AG09309 (cell line): Measurements from ENCODE around the gene ROBO3.
A peak's percentile ranks its signal among the peaks of the same experiment; 100 is the strongest.

Experiments
- DNase-seq: peaks from one replicate; pipeline ENCODE4 v3.0.0-alpha.2; 2010; ENCODE audit warnings: low read depth
- H3K4me3 ChIP-seq: 2 replicates; pipeline ENCODE4 v1.5.1; 2011; ENCODE audit warnings: mild to moderate bottlenecking, low read depth, low read length, moderate library complexity; ENCODE audit not compliant: control insufficient read depth
- CTCF ChIP-seq: IDR thresholded peaks from 2 replicates; pipeline ENCODE4 v1.5.1; 2011; ENCODE audit warnings: mild to moderate bottlenecking, low read depth, low read length, inconsistent platforms; ENCODE audit not compliant: insufficient read depth, control insufficient read depth; ENCODE audit errors: missing control alignments

ROBO3 gene

DNA sequence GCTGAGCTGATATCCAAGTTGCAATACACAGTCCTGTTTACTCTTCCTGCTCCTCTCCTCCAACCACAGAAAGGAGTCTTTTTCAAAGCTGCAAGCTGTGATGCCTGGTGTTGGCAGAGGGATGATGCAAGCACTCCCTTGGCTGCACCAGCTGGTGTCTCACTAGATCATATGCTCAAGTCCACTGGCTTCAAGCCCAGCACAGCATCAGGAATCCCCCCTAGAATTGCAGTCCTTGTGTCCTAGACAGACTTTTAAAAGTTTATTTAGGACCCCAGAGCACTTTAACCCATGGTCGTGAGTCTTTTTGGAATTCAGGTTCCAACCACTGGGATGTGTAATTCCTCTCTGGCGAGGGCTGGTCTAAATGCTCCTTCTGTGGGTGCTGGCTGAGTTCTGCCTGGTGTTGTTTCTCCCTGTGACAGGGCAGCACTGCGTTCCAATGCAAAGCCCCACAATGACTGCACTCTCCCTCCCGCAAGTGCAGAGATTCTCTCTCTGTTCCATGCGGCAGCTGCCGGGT lies 51.9 kb downstream of the ROBO3 start:
- no peak for TF ChIP-seq CTCF
- no peak overlapping the region for H3K4me3 ChIP-seq
- DNase-seq: no peak

DNA sequence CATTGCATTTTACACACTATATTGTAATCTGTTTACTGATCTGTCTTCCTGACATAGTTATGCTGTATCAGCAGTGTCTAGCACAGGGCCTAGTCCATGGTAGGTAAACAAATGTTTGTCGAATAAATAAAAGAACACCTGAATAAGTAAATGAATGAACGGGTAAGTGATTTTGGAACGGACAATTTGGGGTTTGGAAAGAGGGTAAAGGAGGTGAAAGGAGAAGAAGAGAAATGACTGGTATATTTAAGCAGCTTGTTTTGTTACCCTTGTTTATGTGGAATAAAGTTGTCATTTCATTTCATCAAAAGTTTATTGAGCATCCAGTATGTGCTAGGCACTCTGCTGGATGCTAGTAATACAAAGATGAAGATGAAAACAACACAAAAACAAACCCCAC lies 53.7 kb downstream of the ROBO3 start, which contains the start of gene HEPN1:
Gene HEPN1 (plus strand): TSS at position 301 of the 400 bp plus-strand sequence.
- H3K4me3 ChIP-seq: no peak within 1 kb of the TSS
- TF ChIP-seq CTCF: no peak

DNA sequence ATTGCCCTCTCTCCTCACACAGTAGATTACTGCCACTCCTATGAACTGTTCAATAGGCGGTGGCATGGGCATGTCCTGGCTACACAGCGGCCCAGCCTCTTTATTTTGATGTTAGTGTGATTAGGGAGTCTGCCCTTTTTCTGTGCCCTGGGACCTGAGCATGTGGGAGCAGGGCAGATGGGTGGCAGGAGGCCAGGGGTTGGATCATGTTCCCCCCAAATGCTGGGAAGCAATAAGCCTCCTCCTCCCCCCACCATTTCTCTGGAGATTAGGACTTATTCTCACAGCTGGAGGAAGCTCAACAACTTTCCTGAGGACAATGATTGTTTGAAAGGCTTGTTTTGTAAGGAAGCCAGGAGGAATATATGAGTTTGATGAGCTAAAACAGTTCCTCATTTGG lies 54.7 kb downstream of the ROBO3 start:
- no peak for TF ChIP-seq CTCF
- DNase-seq: no peak
- no peak overlapping the region for H3K4me3 ChIP-seq

More for the DNA sequence above, 53.7 kb downstream of the ROBO3 start, which contains the start of gene HEPN1:
- no peak for DNase-seq

DNA sequence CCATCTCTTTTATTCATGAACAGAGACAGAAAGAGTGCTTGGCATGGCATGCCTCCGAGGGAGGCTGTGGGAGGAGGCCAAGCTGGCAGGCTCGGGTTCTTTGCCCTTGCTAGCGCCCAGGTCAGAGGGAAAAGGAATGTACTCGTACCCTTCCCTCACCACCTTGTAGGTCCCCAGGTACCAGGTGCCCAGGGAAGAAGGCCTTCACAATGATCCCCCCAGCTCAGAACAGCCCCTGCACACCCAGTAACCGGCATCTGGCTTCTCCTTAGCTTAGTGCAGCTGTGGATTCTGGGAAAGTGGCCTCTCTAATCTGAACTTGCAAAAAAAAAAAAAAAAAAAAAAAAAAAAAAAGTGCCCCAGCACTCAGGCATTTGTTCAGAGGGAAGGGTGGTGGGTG lies 55.1 kb downstream of the ROBO3 start:
- no peak for TF ChIP-seq CTCF

GRCh38 chr11:124920870-124921609 lies 55.8 kb downstream of the ROBO3 start:
- peak overlapping the region; percentile 2 for H3K4me3 ChIP-seq
- no peak for DNase-seq
- no peak for TF ChIP-seq CTCF

More for the DNA sequence above, 55.1 kb downstream of the ROBO3 start:
- no peak overlapping the region for H3K4me3 ChIP-seq
- DNase-seq: no peak

DNA sequence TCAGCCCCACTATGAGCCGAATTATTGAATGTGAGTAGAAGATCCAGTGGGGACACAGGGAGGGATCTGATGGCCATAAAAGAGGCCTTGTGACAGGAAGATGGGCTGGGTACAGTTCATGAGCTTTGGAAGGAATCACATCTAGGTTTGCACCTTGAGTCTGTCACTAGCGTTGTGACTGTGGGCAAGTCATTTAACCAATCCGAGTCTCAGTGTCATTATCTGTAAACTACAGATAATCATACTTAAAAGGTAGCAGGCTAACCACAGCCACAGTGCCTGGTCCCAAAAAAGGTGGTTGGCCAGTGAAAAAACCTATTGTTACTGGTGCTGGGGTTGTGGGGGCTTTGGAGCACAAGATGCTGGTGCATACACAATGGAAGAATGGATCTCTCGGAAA lies 57.6 kb downstream of the ROBO3 start:
- no peak for TF ChIP-seq CTCF

More for the DNA sequence above, 57.6 kb downstream of the ROBO3 start:
- no peak overlapping the region for H3K4me3 ChIP-seq
- no peak for DNase-seq
